PC-9 (cell line): ENCODE data around the gene TCF12. TPM values are rescaled to one million over a fixed set of nuclear protein-coding genes. Genes with fewer than 3 reads are reported as not detected.

ENCODE experiments used
- BruUV-seq: library from RNA; stranded (reverse); fragments of 400-500 nt; replicated peaks from 2 replicates; lab custom pipeline; 2021; lab: Mats Ljungman, UMichigan
- CTCF ChIA-PET: fragments of 300-600 bp; sonication (Branson Sonifier 250); formaldehyde crosslinking; loops from one replicate; lab custom pipeline; 2022; ENCODE audit warnings: antibody characterized with exemption; lab: Charles Lee
- POLR2A ChIA-PET: fragments of 300-600 bp; sonication (Branson Sonifier 250); formaldehyde crosslinking; loops from one replicate; lab custom pipeline; 2022; ENCODE audit warnings: antibody characterized with exemption; ENCODE audit not compliant: unreplicated experiment; lab: Charles Lee
- DNase-seq, 2 experiments: peaks; one replicate each; pipeline versions ENCODE4 v3.0.0 to v3.0.0-alpha.2; 2015 to 2022; ENCODE audit warnings: mixed read lengths in 1 of 2
- H2AFZ ChIP-seq: fragments of 200-600 bp; sonication (generic); 2 replicates; pipeline ENCODE4 v1.8.1; 2017; ENCODE audit warnings: antibody characterized with exemption
- H3F3A ChIP-seq: fragments of 200-600 bp; sonication (generic); 2 replicates; pipeline ENCODE4 v1.8.1; 2017; ENCODE audit warnings: antibody characterized with exemption, mild to moderate bottlenecking, low read depth; ENCODE audit not compliant: insufficient read depth
- H3K27ac ChIP-seq: fragments of 200-600 bp; sonication (generic); 2 replicates; pipeline ENCODE4 v1.6.1; 2016; ENCODE audit warnings: mixed run types
- H3K27me3 ChIP-seq: fragments of 200-600 bp; sonication (generic); 2 replicates; pipeline ENCODE4 v1.6.1; 2016; ENCODE audit warnings: low read depth, mixed run types; ENCODE audit not compliant: insufficient read depth
- H3K36me3 ChIP-seq: fragments of 200-600 bp; sonication (generic); 2 replicates; pipeline ENCODE4 v1.6.1; 2016; ENCODE audit warnings: low read depth, mixed run types
- H3K4me1 ChIP-seq: fragments of 200-600 bp; sonication (generic); replicated peaks from 2 replicates; pipeline ENCODE4 v1.6.1; 2016; ENCODE audit warnings: mixed run types; ENCODE audit not compliant: insufficient read depth
- H3K4me2 ChIP-seq: fragments of 200-600 bp; sonication (generic); 2 replicates; pipeline ENCODE4 v1.6.1; 2017; ENCODE audit warnings: mixed run types
- H3K4me3 ChIP-seq: fragments of 200-600 bp; sonication (generic); 2 replicates; pipeline ENCODE4 v1.6.1; 2016; ENCODE audit warnings: mixed run types
- H3K79me2 ChIP-seq: fragments of 200-600 bp; sonication (generic); 2 replicates; pipeline ENCODE4 v1.6.1; 2017; ENCODE audit warnings: low read depth, mixed run types
- H3K9me2 ChIP-seq: fragments of 200-600 bp; sonication (generic); 2 replicates; pipeline ENCODE4 v1.8.1; 2017; ENCODE audit warnings: mild to moderate bottlenecking; ENCODE audit not compliant: insufficient read depth
- H3K9me3 ChIP-seq: fragments of 200-600 bp; sonication (generic); 2 replicates; pipeline ENCODE4 v1.8.1; 2016; ENCODE audit warnings: low read depth; ENCODE audit not compliant: insufficient read depth
- H4K20me1 ChIP-seq: fragments of 200-600 bp; sonication (generic); 2 replicates; pipeline ENCODE4 v1.8.1; 2017; ENCODE audit not compliant: insufficient read depth
- CTCF ChIP-seq: fragments of 200-600 bp; sonication (generic); conservative IDR thresholded peaks from 2 replicates; pipeline ENCODE4 v1.6.1; 2017; ENCODE audit warnings: mixed run types, antibody characterized with exemption, mild to moderate bottlenecking, moderate library complexity
- EZH2 ChIP-seq: fragments of 200-600 bp; sonication (generic); IDR thresholded peaks from 2 replicates; pipeline ENCODE4 v1.8.0; 2017; ENCODE audit warnings: antibody characterized with exemption, low read depth
- intact Hi-C: fragments of 100-400 bp; cut with micrococcal nuclease; formaldehyde crosslinking; loops from one replicate; pipeline ENCODE4 v1.10.0; 2022; ENCODE audit not compliant: unreplicated experiment
- total RNA-seq: library from RNA; stranded (reverse); gene quantifications from 2 replicates; pipeline ENCODE4 v1.2.3, GENCODE V29; 2021

The TCF12 gene
- total RNA-seq, 1 experiment from 2014 or later: 60.1 TPM

DNA sequence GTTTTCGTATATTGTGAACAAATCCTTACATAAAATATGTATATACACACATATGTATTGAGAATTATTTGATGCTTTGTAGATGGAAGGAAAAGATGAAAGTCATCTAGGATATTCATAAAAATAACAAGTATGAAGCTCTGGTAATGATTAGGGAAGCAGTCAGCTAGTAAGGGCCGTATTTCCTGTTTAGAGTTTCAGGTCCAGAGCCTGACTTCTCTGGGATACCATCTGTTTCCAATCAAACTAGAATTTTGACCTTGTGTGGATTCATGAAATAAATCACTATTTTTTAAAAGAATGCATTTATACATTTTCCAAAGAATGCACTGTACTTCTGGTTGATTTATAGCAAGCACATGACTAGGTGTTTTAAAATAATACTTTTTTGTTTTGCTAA is 301.8 kb downstream of the TCF12 start:
- Histone ChIP-seq H3K9me3 (no peaks in the 10 kb centered on the region), H3K36me3 (no peaks in the 10 kb centered on the region), H3K79me2 (no peaks in the 10 kb centered on the region), H3K9me2 (no peaks in the 10 kb centered on the region), H3K4me3 (no peak overlapping the region), H3K4me1 (no peaks in the 10 kb centered on the region; the same call in 1 of the 2 replicates), H3K27ac (no peak overlapping the region), H2AFZ (no peak overlapping the region), H3K27me3 (no peaks in the 10 kb centered on the region), H3F3A (no peaks in the 10 kb centered on the region), H3K4me2 (no peak overlapping the region), H4K20me1 (no peaks in the 10 kb centered on the region)
- intact Hi-C loops: no loop called here
- no peak for DNase-seq
- ChIA-PET POLR2A (no interaction called here), CTCF (no interaction called here)
- TF ChIP-seq EZH2 (no peak), CTCF (no peak)
- BruUV-seq: no TSS peak

GRCh38 chr15:57221134-57221533 is 302.7 kb downstream of the TCF12 start:
- intact Hi-C loops: no loop called here
- ChIA-PET POLR2A (no interaction called here), CTCF (no interaction called here)
- Histone ChIP-seq H3K27me3 (no peaks in the 10 kb centered on the region), H3K27ac (no peak overlapping the region), H3K4me3 (no peak overlapping the region), H3F3A (no peaks in the 10 kb centered on the region), H3K9me2 (no peaks in the 10 kb centered on the region), H3K4me2 (no peak overlapping the region), H2AFZ (no peak overlapping the region), H3K79me2 (no peaks in the 10 kb centered on the region), H3K36me3 (no peaks in the 10 kb centered on the region), H4K20me1 (no peaks in the 10 kb centered on the region), H3K4me1 (no peaks in the 10 kb centered on the region; the same call in 1 of the 2 replicates), H3K9me3 (no peaks in the 10 kb centered on the region)
- TF ChIP-seq EZH2 (no peak), CTCF (no peak)
- BruUV-seq: no TSS peak
- no peak for DNase-seq

DNA sequence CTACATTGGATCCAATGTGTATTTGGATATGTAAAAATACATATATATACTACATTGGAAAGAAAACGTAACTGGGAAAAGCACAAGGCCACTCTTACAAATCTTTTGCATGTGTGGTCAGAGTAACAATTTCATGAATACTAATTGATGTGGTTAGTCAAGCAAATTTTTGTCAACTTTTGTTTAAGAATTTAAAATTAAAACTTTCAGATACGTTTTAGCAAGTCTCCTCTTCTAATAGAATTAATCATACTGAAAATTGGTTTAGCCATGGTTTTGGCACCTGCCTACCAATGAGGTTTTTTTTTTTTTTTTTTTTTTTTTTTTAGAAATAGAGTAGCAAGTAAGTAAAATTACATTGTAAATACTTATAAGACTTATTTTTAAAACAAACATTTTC is 304.9 kb downstream of the TCF12 start:
- H3K9me3 ChIP-seq: no peaks in the 10 kb centered on the region
- H3K27ac ChIP-seq: no peak overlapping the region
- ChIA-PET CTCF (no interaction called here), POLR2A (no interaction called here)
- no peak overlapping the region for H3K4me3 ChIP-seq
- no peak overlapping the region for H2AFZ ChIP-seq
- H3K36me3 ChIP-seq: no peaks in the 10 kb centered on the region
- no peaks in the 10 kb centered on the region for H3F3A ChIP-seq
- no peak overlapping the region for H3K4me2 ChIP-seq
- no peaks in the 10 kb centered on the region for H3K79me2 ChIP-seq
- intact Hi-C loops: no loop called here
- H3K4me1 ChIP-seq: no peaks in the 10 kb centered on the region
- no peaks in the 10 kb centered on the region for H3K9me2 ChIP-seq
- BruUV-seq: no TSS peak
- no peaks in the 10 kb centered on the region for H3K27me3 ChIP-seq
- H4K20me1 ChIP-seq: no peaks in the 10 kb centered on the region
- no peak for TF ChIP-seq CTCF
- TF ChIP-seq EZH2: no peak
- DNase-seq: no peak
